Activated CD8-positive, alpha-beta memory T cell treated with anti-CD3 and anti-CD28 coated beads, Interleukin-2, amount 50 U/mL, for 1 hour (primary cell): ENCODE measurements around the gene SLC16A10.
"Not testable (repeated sequence)": the region's sequence is repeated elsewhere in the genome, so short reads cannot be mapped to it uniquely, and the experiment has no call there.

Source experiments
- DNase-seq: peaks from one replicate; pipeline ENCODE4 v3.0.0-alpha.2; 2020; ENCODE audit errors: extremely low read depth

SLC16A10 gene

DNA sequence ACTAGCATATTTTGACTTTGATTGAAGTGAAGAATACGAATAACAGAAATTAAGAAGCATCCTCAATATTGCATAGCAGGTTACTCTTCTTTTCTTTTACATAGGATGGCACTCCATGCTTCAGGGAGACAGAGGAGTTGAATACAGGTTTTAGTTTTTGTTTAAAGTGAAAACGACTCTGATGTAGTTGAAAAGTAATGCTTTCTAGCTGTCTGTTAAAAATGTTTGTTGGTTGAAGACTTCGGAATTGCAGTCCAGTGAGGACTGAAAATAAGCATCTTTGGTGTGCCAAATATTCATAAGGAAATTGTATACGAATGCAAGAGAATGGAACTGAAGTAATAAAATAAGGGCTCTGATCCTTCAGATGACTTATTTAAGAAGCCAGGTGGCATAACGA lies 618 bp upstream of the SLC16A10 start:
- DNase-seq, result no peak

DNA sequence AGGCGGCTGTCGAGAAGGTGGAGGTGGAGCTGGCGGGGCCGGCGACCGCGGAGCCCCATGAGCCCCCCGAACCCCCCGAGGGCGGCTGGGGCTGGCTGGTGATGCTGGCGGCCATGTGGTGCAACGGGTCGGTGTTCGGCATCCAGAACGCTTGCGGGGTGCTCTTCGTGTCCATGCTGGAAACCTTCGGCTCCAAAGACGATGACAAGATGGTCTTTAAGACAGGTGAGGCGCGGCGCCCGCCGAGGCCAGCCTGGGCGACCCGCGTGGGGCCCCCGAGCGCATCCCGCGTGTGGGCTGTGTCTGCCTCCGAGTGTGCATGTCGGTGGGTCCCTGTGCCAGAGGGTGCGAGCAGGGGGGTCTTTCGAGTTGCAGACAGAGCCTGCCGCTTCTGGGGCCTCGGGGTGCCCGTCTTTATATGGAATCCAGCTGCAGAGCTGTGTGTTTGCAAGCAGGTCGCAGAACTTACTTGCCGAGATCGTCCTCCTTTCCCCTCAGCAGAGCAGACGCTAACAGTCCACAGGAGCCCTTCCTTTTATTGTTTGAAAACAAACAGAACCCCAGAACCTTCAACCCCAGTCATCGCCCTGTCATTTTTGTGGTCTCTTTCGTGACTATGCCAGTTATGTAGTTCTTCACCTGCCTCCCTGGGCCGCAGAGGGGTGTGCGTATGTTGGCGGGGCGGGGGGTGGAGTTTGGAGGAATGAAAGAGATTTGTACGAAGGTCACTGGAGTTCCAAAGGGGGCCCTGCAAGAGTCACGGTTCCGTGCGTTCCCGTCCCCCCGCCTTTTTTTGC lies 766 bp downstream of the SLC16A10 start:
- DNase-seq, result peak; percentile 61

DNA sequence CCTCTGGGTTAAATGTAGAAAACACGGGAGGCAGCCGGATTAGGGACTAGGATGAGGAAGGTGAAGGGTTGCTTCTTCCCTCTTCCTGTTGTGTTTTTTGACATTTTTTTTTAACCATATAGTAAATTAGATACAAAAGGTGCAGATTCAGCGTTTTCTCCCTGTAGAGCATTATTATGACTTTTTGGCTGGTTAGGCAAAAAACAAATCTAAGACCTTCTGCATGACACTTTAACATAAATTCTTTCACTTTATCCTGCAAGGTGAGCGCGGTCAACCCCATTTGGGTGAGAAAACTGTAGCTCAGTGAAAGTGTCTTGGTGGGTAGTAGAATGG lies 1.3 kb downstream of the SLC16A10 start:
- DNase-seq, result no peak

DNA sequence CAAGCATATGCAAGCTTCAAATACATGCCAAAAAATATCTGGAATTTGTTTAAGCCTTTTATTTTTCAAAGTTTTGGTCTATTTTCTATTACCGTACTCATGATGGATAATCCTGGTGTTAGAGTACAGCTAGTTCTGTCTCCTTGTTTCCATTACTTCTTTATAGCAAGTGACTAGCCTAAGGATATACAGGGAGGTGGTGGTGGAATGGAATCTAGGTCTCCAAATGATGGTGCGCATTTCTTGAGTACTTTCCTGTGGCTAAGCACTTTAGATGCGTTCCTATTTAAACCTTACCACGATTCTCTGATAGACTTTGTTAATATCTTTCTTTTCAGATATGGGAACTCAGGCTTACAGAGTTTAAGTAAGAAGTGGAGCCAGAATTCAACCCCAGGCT lies 3.5 kb downstream of the SLC16A10 start:
- DNase-seq, result no peak

DNA sequence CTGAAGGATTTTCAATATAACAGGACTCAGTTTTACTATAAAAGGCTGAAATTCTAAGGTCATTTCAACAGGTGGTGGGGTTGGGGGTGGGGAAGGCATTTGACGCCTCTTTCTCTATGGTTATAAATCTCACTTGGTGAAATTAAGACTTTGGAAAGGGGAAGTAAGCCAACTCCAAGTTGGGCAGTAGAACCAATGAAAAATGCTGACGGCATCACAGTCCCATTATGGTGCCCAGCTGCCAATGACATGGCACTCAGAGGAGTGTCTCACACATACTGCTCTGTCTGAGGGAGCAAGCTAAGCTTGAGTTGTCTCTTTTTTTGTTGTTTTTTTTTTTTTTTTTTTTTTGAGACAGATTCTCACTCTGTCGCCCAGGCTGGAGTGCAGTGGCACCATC lies 4.7 kb downstream of the SLC16A10 start:
- no peak for DNase-seq

DNA sequence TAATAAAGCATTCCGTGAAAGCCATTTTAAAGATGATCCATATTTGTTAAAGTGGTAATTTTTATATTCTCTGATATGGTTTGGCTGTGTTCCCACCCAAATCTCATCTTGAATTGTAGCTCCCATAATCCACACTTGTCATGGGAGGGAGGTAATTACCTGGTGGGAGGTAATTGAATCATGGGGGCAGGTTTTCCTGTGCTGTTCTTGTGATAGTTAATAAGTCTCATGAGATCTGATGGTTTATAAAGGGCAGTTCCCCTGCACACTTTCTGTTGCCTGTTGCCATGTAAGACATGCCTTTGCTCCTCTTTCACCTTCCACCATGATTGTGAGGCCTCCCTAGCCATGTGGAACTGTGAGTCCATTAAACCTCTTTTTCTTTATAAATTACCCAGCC lies 8.2 kb downstream of the SLC16A10 start:
- DNase-seq, result not testable (repeated sequence)

DNA sequence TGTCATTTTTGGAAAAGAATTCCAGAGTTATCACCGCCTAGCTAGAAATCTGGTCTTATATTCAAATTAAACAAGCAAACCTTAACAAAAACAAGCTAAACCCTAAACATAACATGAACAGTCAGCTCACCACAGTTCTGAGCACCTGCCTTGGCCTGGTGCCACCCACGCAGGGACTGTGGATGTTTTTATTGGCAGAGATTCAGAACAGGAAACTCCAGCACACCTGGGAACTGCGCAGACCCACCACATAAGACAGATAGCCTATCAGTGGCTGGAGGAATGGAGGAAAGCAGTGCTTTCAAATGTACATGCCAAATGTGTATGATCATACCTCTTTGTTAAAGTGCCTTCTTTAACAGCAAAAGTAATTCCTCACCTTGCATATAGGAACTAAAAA lies 8.9 kb downstream of the SLC16A10 start:
- no peak for DNase-seq

DNA sequence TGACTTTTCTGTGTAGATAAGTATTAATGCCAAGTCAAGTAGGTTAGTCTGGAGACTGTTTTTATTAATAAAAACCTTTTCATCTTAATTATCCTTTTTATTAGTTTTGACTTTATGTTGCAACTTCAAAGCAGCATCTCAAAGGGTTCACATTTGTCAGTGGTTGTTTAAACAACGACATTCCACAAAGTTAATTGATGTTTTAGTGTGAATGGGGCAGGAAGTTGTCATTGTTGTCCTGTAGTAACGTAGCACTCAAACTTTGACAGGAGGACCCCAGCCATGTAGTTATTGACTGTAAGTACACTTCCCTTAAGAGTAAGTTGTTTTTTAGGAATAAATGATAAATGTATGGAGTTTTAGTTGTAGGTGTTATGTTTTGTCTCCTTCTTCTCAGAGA lies 11.3 kb downstream of the SLC16A10 start:
- DNase-seq, result no peak

DNA sequence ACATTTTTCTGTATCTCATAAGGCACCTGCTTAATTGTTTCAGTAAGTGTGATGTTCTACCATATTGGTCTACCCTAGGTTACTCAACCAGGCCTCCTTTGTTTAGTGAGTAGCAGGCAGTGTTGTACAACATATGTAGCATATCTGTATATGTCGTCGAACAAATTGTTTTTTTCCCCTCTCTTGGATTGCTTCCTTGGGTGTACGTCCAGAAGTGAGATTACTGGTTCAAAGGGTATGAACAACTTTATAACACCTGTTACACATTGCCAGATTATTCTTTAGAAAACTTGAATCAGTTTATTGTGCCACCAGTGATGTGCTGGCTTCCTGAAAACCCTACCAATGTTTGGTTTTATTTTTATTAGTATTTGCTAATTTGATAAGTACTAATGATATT lies 14.7 kb downstream of the SLC16A10 start:
- DNase-seq, result no peak

DNA sequence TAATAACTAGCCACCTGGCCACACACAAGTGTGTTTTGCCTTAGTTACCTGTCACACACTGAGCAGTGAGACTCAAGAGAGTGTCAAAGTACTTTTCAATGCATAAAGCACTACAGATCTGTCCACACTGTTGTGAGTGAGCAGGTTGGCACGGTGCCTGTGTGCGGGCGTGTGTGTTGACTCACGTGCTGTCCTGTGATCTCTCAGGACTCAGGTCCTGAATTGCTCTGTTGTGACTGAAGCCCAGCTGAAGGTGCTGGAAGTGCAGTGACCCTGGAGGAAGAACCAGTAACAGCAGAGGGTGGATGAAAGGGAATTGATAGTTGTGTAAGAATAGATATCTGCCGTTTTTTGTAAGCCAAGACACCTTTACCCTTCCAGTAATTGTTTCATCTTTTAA lies 18.3 kb downstream of the SLC16A10 start:
- no peak for DNase-seq

DNA sequence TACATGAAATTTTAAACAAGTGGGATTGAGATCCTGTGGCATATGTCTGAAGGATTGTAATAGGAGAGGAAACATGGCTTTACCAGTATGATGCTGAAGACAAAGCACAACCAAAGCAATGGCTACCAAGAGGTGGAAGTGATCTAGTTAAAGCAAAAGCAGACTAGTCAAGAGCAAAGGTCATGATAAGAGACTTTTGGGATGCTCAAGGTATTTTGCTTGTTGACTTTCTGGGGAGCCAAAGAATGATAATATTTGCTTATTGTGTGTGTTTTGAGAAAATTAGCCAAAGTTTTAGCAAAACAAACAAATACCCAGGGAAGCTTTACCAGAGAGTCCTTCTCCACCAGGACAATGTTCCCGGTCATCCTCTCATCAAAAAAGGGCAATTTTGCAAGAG lies 20.3 kb downstream of the SLC16A10 start:
- no peak for DNase-seq

DNA sequence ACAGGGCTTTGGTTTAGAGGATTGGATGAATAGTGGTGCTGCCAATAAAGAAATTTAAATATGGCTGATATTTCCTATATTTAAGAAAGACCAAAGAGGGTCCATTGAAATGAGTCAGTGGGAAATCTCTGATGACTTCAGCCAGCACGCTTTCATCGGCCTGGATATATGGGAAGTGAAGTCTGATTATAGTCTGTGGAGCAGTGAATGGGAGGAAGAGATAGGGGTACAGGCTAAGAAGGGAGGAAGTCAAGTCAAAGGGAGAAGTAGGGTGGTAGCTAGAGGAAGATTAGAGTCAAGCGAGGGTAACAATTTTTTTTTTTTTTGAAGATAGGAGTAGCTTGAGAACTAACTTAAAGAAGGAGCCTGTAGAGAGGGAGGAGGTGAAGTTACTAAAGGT lies 22.7 kb downstream of the SLC16A10 start:
- DNase-seq, result no peak

DNA sequence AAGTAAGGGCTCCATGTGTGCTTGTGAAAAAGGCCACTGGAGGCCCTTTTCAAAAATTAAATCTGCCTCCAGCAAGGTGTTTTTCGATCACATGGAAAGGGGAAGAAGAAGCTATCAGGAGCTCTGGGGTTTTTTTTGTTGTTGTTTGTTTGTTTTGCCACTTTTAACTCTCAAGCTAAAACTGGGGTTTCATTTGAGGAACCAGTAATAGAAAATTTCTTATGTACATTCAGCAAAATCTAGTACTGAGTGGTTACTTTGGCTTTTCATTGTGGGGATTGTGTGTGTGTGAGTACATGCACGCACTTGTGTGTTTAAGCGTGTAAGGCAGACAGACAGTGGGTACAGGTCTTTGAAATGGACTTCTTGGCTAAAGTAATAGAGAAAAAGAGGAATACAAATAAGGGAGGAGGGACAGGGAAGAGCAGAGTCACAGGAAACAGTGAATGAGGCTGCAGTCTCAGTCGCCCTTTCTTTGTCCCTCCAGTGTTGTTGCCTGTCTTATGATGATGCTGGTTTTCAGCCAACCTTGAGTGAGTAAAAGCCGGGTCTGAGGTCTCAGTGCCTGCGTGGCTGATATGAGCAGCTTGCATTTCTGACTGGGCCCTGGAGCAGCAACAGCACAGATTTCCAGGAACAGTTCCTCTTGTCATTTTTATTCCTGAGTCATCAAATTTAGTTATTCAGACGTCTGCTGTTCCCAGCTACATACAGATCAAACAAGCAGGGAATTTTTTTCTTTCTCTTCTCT lies 26.2 kb downstream of the SLC16A10 start:
- DNase-seq, result no peak

DNA sequence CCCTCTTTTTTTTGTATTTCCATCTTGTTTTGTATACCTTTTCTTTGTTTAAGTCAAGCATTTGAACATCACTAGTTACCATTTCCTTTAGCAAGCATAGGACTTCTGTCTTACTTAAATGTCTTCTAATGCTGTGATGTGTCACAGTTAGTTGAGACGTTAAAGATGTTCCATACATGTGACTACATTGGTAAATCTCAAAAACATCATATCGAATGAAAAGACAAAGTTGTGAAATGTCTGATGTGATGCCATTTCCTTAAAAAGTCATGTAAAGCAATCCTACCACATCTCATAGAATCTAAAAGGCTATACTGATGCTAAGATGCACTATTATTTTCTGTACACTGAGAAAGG lies 26.8 kb downstream of the SLC16A10 start:
- DNase-seq, result no peak

DNA sequence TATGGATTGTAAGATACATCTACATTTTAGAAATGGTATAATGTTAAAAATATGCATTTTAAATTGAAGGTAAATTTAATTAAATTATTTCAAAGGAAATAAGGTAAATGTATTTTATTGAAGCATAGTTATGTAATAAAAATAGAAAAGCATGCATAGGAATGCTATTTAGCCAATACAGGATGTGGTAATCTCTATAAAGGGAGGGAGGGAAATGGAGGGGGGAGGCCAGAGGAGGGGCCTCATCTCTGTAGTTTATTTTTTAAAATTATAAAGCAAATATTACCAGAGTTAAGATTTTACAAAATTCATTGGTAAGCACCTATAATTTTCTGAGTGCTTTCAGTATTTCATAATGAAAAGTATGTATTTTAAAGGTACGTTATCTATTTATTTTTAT lies 27.2 kb downstream of the SLC16A10 start:
- DNase-seq, result no peak

DNA sequence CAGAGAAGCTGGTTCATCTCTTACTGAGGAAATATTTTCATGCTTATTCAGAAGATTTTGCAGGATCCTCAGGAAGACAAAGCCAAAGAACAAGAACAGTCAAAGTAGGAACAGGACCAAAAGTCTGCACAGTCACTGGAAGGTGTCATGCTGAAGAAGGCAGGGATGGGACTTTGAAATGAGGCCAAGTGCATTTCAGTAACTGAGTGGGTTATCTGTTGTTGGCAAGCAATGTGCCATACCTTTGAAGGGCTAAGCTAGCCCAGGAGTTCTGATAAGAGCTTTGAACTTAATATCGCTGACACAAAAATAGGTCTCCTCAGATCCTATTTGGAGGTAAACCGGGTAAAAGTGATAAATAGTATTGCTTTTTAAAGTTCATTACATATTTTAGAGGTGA lies 31.5 kb downstream of the SLC16A10 start:
- DNase-seq, result no peak

DNA sequence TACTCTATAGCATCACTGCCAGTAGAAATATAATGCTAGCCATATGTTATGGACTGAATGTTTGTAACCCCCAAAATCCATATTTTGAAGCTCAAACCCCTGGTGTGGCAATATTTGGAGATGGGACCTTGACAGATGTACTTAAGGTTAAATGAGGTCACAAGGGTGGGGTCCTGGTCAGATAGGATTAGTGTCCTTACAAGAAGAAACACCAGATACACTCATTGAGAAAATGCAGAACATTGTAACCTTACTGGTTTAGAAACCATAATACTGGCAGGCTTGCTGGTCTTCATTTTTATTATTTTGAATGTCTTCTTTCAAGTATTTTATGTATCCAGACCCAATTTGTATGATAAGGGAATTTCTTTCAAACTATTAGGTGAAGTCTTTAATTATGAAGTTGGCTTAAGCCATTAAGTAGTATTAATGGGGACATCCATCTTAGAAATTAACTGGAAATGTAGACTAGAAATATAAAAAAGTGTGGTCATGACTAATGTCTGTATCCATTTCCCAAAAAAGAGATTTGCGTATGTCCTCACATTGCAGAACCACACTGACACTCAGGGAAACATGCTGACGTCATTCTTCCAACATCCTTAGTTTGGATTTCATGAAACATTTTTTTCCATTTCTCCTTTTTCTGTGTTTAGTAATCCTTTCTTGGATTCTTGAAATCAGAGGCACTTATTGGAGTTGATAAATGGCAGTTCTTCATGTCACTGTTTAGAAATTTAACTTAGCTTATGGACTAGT lies 32.4 kb downstream of the SLC16A10 start:
- DNase-seq, result no peak

DNA sequence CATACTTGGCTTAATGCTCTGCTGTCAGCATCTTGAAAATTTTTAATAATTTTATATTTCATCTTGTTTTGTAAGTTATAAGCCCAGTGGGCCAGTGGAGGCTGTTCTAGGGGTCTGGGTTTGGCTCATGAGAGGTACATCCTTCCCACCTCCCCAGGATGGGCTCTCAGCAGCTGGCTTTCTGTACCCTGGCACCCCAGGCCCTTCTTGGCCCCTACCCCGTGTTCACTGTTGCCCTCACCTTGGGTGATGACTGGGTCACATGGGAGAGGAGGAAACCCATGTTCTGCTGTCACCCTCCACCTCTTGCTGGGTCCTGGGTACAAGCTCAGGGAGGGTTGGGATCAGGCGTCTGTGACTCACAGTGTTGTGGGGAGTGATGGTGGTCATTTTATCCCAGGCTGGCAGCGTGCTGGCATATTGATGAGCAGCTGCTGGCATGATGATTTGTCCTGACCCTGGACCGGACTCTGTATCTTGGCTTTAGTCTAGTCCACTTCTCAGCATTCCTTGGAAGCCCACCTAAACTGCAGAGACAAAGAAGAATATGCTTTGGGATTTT lies 34.6 kb downstream of the SLC16A10 start:
- DNase-seq, result no peak

DNA sequence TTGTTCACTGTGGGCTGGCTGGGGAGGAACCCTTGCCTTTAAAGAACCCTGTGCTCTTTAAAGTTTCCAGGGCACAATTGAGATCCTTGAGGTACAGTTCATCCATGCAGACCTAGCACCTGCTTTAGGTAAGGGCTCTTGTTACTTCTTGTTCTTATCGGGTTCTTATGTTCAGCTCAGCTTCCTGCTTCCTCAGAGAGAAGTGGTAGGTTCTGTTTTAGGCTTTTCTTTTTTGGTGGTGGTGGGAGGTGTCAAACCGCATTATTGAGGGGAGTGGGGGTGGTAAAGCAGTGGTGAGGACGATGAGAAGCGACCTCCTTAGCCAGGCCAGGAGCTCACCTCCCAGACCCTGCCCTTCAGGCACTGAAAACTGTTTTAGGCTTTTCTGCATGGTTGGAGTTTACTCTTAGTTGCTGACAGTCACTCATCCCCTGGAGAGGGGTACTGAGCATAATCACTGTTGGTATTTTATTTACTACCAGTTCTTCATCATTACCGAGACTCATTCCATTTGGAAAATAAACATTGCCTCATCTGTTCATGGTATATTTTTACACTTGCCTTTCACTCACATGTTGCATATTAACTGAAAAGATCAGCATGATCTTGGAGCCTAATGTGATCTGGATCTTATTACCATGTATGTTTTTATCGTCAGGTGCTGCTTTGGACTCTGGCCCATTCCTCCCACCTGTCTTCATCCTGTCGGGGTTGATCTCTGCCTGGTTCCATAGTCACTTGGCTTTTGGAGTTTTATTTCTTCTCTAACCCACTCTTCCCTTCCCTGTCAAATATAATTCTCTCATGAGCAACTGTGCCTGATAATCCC lies 35.4 kb downstream of the SLC16A10 start:
- DNase-seq, result no peak

DNA sequence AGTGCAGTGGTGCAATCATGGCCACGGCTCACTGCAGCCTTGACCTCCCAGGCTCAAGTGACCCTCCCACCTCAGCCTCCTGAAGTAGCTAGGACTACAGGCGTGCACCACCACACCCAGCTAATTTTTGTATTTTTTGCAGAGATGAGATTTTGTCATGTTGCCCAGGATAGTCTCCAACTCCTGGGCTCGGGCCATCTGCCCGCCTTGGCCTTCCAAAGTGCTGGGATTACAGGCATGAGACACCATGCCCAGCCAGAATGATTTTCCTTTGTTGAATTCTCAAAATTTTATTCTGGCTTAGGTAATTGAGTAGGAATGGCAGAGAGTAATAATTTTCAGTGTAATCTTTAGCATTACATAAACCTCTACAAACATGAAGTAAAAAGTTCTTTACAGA lies 37.1 kb downstream of the SLC16A10 start:
- no peak for DNase-seq

DNA sequence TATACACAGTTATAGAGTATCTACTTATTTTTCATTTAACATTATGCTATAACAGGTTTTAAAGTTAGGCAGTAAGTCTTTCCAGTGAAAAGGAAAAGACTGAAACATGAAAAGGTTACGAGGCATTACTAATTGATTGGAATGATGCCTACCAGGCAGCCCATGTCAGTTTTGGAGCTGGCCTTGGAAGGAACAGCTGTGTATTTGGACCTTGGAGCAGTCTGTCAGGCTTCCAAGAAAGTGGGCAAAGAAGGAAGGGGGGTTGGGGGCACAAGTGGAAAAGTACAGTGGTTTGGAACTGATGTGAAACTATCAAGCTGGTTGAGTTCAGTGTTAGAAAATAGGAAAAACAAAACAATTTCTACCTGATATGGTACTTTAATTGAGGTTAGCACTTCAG lies 41.7 kb downstream of the SLC16A10 start:
- DNase-seq, result no peak

DNA sequence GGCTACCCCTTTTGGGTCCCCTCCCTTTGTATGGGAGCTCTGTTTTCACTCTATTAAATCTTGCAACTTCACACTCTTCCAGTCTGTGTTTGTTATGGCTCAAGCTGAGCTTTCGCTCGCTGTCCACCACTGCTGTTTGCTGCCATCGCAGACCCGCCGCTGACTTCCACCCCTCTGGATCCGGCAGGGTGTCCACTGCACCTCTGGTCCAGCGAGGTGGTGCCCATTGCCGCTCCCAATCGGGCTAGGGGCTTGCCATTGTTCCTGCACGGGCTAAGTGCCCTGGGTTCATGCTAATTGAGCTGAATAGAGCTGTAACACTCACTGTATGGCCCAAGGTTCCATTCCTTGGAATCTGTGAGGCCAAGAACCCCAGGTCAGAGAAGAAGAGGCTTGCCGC lies 43.7 kb downstream of the SLC16A10 start:
- DNase-seq, result not testable (repeated sequence)
